ENCODE data around the gene ANO9.

DNA sequence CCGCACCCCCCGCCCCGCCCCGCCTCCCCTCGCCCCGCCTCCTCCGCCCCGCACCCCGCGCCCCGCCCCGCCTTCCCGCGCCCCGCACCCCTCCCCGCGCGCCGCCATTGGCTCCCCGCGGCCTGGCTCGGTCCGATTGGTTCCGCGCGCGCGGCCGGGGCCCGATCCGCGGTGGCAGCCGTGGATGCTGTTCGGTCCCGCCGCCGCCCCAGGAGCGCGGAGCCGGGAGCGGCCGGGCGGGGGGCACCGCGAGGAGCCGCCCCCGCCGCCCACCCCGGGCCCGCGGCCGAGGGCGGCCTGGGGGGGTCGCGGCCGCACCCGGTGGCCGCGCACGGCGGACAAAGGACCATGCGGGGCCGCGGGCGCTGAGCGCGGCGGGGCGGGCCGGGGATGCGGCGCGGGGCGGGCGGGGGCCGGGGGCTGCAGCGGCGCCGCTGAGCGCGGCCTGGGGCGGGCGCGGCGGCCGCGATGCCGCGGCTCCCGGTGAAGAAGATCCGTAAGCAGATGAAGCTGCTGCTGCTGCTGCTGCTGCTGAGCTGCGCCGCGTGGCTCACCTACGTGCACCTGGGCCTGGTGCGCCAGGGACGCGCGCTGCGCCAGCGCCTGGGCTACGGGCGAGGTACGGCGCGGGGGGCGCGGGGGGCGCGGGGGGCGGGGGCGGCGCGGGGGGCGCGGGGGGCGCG, 72.3 kb downstream of the ANO9 start, which contains the start of gene B4GALNT4:
- no peak for TF ChIP-seq CTCF (conservative IDR thresholded peaks at IDR 0.05 in 1 of 2, IDR thresholded peaks at IDR 0.05 in 1 of 2; ENCODE audit: extremely low read depth in 1 of 2, insufficient read depth in 1 of 2, low read depth in 1 of 2, low read length in 2 of 2)
- TF ChIP-seq EZH2 (IDR thresholded peaks at IDR 0.05; ENCODE audit: borderline replicate concordance, low read length): no peak

Data from mammary epithelial cell (primary cell).